Activated T-cell treated with anti-CD3 and anti-CD28 coated beads, Interleukin-2, amount 50 U/mL, for 48 hours (primary cell): ENCODE measurements around the gene RPH3AL.

ENCODE experiments used
- DNase-seq, 2 experiments: peaks; one replicate each; pipeline ENCODE4 v3.0.0-alpha.2; 2020

The RPH3AL gene

GRCh38 chr17:298791-299450 lies 53.7 kb downstream of the RPH3AL start:
- DNase-seq, result no peak

- no peak for DNase-seq
Measured at GRCh38 chr17:297758-298157, 54.8 kb downstream of the RPH3AL start.

GRCh38 chr17:296906-297690 lies 55.5 kb downstream of the RPH3AL start:
- no peak for DNase-seq

- no peak for DNase-seq
Measured at GRCh38 chr17:296379-296778, 56.2 kb downstream of the RPH3AL start.

GRCh38 chr17:292531-293382 lies 59.9 kb downstream of the RPH3AL start:
- DNase-seq, result no peak

GRCh38 chr17:292016-292415 lies 60.6 kb downstream of the RPH3AL start:
- DNase-seq, result no peak

GRCh38 chr17:291587-291986 lies 61.0 kb downstream of the RPH3AL start:
- no peak for DNase-seq

- no peak for DNase-seq
Measured at GRCh38 chr17:290626-291025, 62.0 kb downstream of the RPH3AL start.

- no peak for DNase-seq
Measured at GRCh38 chr17:290121-290521, 62.5 kb downstream of the RPH3AL start.

- no peak for DNase-seq
Measured at GRCh38 chr17:289409-289808, 63.2 kb downstream of the RPH3AL start.

- no peak for DNase-seq
Measured at GRCh38 chr17:288802-289356, 63.7 kb downstream of the RPH3AL start.

- DNase-seq, result no peak
Measured at GRCh38 chr17:286571-286970, 66.0 kb downstream of the RPH3AL start.

GRCh38 chr17:285751-286422 lies 66.7 kb downstream of the RPH3AL start:
- no peak for DNase-seq

- no peak for DNase-seq
Measured at GRCh38 chr17:284676-285355, 67.8 kb downstream of the RPH3AL start.

GRCh38 chr17:283911-284675 lies 68.5 kb downstream of the RPH3AL start:
- no peak for DNase-seq

- no peak for DNase-seq
Measured at GRCh38 chr17:282912-283882, 69.4 kb downstream of the RPH3AL start.

- DNase-seq, result no peak
Measured at GRCh38 chr17:282000-282911, 70.4 kb downstream of the RPH3AL start.

- no peak for DNase-seq
Measured at GRCh38 chr17:281365-281999, 71.1 kb downstream of the RPH3AL start.
